EL (cell line): Measurements from ENCODE around the gene EIF4G3.
"Not testable (repeated sequence)": the region's sequence is repeated elsewhere in the genome, so short reads cannot be mapped to it uniquely, and the experiment has no call there.

Experiments used
- DNase-seq: peaks from one replicate; pipeline ENCODE4 v3.0.0-alpha.2; 2016

EIF4G3 gene

GRCh38 chr1:20867062-20867461, 309.6 kb downstream of the EIF4G3 start:
- peak; percentile 16 for DNase-seq

- DNase-seq = no peak
Measured at GRCh38 chr1:20865001-20865400, 311.7 kb downstream of the EIF4G3 start.

GRCh38 chr1:20854529-20854928, 322.2 kb downstream of the EIF4G3 start:
- DNase-seq = no peak

DNA sequence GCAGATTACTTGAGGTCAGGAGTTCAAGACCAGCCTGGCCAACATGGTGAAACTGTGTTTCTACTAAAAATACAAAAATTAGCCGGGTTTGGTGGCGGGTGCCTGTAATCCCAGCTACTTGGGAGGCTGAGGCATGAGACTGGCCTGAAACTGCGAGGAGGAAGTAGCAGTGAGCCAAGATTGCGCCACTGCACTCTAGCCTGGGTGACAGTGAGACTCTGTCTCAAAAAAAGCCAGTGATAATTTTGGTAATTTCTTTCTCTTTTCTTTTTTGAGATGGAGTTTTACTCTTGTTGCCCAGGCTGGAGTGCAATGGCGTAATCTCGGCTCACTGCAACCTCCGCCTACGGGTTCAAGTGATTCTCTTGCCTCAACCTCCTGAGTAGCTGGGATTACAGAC, 324.9 kb downstream of the EIF4G3 start:
- DNase-seq = not testable (repeated sequence)

GRCh38 chr1:20850021-20850420, 326.7 kb downstream of the EIF4G3 start:
- DNase-seq = no peak

- DNase-seq = no peak
Measured at GRCh38 chr1:20849100-20849499, 327.6 kb downstream of the EIF4G3 start.

DNA sequence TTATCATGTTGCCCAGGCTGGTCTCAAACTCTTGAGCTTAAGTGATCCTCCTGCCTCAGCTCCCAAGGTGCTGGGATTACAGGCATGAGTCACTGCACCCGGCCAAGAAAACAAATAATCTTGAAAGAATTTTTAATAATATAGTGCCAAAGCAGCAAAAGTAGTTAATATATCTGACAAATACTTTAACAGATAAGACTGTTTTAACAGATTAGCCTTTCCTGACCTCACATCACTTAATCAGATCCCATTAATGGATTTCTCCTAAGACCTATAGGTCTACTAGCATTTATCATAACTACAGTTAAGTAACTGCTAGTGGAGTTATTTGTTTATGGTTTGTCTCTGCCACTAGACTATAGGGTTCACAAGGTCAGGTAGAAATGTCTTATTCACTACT, 328.5 kb downstream of the EIF4G3 start:
- peak; percentile 57 for DNase-seq

DNA sequence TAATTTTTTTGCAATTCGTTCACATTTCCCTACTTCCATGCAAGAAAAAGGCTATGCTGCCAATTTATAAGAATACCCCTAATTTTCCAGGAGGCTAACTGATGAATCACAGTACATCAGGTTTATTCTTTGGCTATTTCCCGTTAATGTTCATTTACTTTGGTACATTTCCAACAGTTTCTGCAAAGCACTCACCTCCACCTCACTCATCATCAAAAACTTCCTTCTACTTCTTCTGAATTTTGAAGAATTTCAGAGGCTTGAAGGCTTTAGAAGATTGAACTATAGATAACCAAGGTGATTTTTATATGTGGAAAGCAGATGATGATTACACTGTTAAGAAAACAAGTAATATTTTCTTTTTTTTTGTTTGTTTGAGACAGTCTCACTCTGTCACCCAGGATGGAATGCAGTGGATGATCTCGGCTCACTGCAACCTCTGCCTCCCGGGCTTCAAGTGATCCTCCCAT, 329.1 kb downstream of the EIF4G3 start:
- DNase-seq = peak; percentile 59

- DNase-seq = no peak
Measured at GRCh38 chr1:20846461-20847374, 330.0 kb downstream of the EIF4G3 start.

GRCh38 chr1:20840731-20841130, 336.0 kb downstream of the EIF4G3 start:
- DNase-seq = no peak

- DNase-seq = no peak
Measured at GRCh38 chr1:20837554-20838192, 339.0 kb downstream of the EIF4G3 start.

- DNase-seq = no peak
Measured at GRCh38 chr1:20836230-20836629, 340.5 kb downstream of the EIF4G3 start.

- no peak for DNase-seq
Measured at GRCh38 chr1:20834780-20835179, 341.9 kb downstream of the EIF4G3 start.

- DNase-seq = no peak
Measured at GRCh38 chr1:20834192-20834591, 342.5 kb downstream of the EIF4G3 start.

DNA sequence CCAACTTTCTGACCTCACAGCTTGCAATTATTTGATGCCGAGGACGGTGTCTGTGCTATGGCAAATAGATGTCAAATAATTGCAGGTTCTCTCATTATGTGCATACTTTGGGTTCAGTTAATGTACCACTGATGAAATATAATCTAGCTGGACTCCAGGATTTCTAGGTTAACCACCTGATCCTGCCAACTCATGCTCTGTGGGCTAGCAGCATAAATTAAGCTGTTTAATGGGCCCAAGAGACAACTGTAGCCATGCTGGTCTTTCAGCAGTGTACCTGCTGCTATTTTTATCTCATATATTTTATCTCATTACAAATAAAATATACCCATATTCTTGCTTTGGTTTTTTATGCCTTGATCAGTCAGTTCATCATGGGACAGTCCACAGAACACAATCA, 346.3 kb downstream of the EIF4G3 start:
- no peak for DNase-seq

GRCh38 chr1:20829946-20830345, 346.8 kb downstream of the EIF4G3 start:
- no peak for DNase-seq

- DNase-seq = no peak
Measured at GRCh38 chr1:20829531-20829930, 347.2 kb downstream of the EIF4G3 start.

DNA sequence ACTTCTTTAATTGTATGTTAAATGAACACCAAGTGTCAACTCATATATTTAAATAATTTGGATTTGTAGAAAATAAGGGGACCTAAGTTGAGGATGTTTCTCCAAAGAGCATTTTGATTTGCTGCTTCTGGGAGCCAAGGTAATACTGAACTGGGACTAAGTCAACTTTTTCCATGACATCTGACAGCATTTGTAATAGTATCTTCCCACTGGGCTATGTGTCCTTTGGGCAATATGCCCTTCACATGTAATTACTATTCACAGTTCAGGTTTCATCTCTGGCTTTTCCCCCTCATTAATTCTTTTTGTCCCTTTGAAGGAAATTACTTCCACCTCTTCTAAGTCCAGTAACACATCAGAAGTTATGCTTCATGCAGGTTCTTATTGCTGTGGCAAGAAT, 352.9 kb downstream of the EIF4G3 start:
- DNase-seq = no peak

- no peak for DNase-seq
Measured at GRCh38 chr1:20821466-20821865, 355.2 kb downstream of the EIF4G3 start.

DNA sequence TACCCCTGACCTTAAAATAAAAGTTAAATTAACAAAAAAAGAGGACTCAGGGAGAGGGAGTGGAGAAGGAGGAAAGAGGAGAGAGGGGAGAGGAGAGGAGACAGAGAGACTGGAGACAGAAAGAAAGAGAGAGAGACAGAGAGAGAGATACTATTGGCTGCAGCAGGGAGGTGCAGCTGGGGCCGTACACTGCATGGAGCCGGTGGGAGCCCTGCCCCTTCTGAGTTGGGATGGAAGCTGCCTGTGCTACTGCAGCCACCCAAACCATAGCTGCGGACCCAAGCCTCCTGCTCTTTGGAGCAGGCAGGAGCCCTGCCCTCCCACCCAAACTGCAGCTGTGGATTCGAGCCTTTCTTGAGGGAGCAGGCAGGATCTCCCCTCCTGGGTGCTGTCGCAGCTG, 356.9 kb downstream of the EIF4G3 start:
- DNase-seq = no peak

GRCh38 chr1:20814534-20814871, 362.2 kb downstream of the EIF4G3 start:
- DNase-seq = no peak

DNA sequence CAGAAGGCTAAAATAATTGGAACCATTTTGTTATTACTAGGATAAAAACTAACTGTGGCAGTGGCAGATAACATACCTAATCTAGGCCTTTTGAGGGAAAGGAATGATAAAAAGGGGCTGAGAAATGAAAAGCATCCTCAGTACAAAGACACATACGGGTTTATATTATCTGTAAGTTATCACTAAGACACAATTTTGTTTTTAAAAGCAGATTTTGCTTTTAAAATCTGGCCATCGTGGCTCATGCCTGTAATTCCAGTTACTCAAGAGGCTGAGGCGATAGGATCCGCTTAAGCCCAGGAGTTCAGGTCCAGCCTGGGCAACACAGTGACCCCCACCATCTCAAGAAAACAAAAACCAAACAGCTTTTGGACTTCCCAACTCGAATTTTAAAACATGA, 364.8 kb downstream of the EIF4G3 start:
- no peak for DNase-seq

DNA sequence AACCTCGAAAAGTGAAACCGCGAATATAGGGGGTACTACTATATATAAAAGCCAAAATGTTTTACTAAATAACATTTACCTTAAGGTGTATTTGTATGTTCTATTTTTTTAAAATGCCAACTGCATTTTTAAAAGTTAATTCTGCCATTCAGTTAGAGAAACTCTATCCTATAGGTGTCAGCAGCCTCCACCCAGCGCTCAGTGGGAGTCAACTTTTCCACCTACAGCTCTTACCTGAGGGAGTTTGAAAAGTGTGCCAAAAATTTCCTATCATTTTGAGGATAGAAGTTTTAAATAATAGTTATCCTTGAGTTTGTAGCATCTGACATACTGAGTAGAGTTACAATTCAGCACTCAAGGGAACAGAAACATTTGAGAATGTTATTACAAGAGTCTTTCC, 383.5 kb downstream of the EIF4G3 start:
- no peak for DNase-seq

GRCh38 chr1:20792196-20792595, 384.5 kb downstream of the EIF4G3 start:
- DNase-seq = peak; percentile 74
